ENCODE measurements around the gene SPOCK3.
"Not testable (repeated sequence)": the region's sequence is repeated elsewhere in the genome, so short reads cannot be mapped to it uniquely, and the experiment has no call there.

The SPOCK3 gene

DNA sequence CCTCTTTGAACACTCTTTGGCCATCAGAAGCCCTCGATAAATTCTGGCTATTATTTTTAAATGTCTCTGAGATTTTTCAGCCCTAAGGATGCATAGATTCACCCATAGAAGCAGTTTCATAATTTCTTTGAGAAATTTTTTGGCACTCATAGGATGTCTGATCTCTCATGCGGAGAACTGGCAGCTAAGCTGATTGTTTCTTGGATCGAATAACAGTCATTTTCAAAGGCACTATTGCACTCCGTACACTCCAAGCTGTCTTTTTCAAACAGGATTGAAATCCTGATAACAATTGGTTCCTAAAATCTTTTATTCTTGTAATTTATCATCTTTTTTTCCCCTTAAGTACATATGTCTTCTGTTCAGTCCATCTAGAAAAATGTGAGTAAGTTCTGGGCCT is 411.9 kb downstream of the SPOCK3 start:
- no peak for DNase-seq (ENCODE audit: low read depth)

DNA sequence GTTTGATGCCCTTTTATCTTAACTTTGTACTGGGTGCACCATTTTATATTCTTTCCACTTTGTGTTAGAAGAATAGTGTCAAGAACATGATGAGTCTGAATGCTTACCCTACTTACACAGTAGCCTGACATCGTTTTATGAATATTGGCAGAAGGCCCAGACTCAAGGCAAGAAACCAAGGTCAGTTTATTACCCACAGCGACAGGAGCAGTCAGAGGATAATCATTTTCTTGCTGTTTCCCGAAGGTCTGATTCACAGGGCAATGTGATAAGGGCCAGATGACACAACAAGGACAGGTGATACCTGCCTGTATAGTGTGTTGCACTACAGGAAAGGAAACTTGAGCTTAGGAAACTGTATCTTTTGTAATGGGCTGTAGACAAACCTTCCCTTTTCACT is 417.4 kb downstream of the SPOCK3 start:
- no peak for DNase-seq (ENCODE audit: low read depth)

DNA sequence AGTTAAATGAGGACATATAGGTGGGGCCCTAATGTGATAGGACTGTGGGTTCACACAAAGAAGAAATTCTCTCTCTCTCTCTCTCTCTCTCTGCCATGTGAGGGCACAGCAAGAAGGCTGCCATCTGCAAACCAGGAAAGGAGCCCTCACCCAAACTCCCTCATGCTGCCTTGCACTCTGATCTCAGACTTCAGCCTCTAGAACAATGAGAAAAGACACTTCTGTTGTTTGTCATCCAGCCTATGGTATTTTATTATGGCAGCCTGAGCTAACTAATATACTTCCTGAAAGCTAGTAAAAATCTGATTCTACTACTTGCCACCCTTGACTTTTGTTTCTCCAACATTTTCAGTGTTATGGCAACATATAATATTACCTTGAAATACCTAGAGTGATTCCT is 425.9 kb downstream of the SPOCK3 start:
- no peak for DNase-seq (ENCODE audit: low read depth)

DNA sequence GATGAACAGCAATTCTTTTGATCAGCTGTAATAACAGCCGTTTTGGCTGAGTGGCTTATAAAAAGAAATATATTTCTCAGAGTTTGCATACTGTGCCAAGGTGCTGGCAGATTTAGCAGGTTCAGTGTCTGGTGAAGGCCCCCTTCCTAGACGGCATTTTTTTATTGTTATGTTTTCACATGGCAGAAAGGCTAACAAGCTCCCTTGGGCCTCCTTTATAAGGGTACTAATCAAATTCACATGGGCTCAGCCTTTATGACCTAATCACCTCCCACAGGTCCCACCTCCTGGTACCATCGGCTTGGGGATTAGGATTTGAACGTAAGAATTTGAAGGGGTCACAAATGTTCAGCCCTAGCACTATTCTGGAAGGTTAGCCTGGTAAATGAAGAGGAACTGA is 431.9 kb downstream of the SPOCK3 start:
- no peak for DNase-seq (ENCODE audit: low read depth)

DNA sequence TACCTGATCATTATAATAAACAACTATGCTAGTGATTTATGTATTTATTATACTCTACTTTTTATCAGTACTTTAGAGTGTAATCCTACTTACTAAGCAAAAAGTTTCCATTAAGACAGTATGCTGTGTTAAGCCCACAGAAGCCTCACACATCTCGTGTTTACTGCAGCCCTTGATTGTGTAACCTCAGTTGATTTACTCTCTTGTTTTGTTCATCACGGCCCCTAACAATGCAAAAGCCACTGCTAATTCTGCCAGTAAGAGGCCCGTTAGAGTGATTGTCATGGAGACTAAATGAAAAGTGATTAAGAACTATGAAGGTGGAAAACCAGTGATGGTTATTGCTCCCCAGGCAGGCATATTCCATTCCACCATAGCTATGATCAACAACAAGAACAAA is 436.2 kb downstream of the SPOCK3 start:
- DNase-seq (ENCODE audit: low read depth): no peak

DNA sequence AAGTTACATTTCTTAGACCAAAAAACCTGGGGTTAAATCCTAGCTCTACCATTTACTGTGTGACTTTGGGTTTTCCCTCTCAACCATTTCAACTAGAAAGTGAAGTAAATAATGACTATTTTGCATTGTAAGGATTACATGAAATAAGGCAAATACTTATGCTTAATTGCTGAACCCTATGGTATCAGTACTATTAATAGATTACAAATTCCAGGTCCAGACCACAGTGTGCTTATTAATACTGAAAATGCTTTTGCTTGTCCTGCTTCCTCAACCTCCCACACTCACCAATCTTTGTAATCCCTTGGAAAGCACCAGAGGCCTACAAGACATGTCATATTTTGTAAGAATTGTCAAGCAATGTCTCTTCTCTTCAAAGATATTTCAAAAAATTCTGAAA is 456.5 kb downstream of the SPOCK3 start:
- no peak for DNase-seq (ENCODE audit: low read depth)

DNA sequence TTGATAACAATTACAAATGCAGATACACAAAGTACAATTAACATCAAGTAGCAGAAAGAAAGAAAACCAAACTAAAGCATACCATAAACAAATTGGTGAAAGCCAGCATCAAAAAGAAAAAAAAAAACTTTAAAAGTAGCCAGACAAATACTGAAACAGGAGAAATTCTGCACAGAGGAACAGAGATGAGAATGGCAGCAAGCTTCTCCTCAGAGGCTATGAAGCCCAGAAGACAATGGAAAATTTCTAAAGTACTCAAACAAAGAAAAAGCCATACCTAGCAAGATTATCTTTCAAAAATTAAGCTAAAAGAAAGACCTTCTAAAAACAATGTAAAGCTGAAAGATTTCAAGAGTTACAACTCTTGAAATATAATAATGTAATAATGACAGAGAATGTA is 471.3 kb downstream of the SPOCK3 start:
- DNase-seq (ENCODE audit: low read depth): no peak

DNA sequence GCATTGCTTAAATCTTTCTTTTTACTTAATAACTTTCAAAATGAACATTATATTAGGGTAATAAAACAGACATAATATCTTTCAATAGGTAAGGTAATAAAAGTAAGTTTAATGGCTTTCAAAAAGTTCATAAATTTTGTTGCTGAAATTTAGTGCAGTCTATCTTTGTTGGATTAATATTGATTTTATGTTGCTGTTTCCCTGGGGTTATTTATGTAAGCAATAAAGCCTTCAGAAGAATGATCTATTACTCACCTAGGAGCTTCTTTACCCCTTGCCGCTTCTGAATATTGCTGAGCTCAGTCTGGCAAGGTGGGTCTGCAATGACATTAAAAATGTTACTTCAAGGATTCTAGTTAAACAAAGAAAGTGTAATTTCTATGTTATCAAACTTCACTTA is 492.6 kb downstream of the SPOCK3 start:
- DNase-seq (ENCODE audit: low read depth): no peak

DNA sequence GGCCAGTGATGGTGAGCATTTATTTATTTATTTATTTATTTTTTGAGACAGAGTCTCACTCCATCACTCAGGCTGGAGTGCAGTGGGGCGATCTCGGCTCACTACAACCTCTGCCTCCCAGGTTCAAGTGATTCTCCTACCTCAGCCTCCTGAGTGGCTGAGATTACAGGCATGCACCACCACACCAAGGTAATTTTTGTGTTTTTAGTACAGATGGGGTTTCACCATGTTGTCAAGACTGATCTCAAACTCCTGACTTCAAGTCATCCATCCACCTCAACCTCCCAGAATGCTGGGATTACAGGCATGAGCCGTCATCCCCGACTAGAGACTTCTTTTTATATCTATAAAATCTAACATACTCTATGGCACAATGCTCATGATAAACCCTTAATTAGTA is 495.1 kb downstream of the SPOCK3 start:
- not testable (repeated sequence) for DNase-seq (ENCODE audit: low read depth)

DNA sequence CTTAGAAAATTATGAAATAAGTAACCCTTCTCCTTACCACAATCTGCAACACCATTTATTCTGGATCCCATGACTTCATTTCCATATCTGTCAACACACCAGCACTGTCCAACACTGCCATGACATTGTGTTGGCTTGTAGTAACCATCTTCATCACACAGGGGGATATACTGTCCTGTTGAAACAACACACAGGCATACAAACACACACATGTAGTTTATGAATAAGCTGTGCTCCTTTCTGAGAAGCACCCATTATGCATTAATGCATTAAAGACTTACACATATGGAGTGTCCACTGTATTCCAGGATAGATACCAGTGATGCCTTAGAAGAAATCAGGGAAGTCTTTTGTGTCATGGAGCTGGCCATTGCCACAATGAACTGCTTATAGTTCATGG is 496.9 kb downstream of the SPOCK3 start:
- no peak for DNase-seq (ENCODE audit: low read depth)

DNA sequence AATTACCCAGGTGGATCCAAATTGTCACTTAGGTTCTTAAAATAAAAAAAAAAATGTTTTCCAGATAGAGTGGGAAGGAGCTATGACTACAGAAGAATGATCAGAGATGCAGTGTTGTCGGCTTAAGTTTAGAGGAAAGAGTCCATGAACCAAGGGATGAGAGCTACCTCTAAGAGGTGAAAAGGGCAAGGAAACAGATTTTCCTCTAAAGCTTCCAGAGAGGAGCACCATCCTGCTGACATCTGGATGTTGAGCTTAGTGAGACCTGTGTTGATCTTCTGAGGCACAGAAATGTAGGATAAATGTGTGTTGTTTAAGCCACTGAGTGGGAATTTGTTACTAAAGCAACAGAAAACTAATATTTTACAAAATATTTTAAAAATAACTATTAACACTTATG is 498.7 kb downstream of the SPOCK3 start:
- no peak for DNase-seq (ENCODE audit: low read depth)

DNA sequence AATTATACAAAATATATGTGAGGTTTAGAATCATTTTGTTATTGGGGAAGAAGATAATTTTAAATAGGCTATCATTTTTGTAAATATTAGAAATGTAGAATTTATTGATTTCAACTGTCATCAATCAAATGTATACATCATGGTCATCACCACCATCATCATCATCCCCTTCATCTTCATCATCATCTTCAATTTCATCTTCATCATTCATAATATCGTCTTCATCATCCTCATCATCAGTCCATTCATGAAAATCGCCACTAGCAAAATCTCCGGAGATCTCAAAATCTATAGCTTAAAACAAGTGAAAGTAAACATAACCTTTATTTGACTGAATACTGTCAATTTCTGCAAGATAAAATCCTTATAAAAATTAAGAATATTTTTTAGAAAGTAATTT is 499.5 kb downstream of the SPOCK3 start:
- no peak for DNase-seq (ENCODE audit: low read depth)

DNA sequence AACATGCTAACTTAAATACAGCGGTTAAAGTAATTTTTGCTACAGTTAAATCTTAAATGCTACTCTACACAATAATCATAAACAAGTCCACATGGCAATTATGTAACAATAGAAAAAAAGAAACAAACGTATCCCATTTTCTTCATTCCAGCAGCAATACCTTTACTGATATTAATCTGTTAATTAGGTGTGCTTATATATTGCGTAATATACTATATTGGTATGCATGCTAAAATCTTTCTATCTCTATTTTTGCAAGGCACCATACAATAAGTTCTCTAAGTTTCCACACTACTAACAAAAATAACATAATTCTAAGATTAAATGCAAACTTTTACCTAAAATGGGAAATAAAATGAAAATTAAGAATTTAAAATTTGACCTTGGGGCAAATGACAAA is 500.6 kb downstream of the SPOCK3 start:
- DNase-seq (ENCODE audit: low read depth): no peak

DNA sequence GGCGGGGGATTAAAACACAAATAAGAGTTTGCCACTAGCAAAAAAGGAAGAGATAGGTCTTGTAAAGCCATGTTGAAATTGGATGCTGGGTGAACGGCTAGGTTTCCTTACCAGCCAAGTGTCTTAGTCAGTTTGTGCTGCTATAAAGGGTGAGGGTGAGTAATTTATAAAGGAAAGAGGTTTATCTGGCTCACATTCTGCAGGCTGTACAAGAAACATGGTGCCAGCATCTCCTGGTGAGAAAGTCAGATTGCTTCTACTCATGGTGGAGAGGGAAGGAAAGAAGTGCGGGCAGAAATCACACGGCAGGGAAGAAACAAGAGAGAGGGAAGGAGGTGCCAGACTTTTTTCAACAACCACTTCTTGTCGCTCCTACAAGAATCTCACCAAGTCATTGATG is 507.5 kb downstream of the SPOCK3 start:
- no peak for DNase-seq (ENCODE audit: low read depth)

DNA sequence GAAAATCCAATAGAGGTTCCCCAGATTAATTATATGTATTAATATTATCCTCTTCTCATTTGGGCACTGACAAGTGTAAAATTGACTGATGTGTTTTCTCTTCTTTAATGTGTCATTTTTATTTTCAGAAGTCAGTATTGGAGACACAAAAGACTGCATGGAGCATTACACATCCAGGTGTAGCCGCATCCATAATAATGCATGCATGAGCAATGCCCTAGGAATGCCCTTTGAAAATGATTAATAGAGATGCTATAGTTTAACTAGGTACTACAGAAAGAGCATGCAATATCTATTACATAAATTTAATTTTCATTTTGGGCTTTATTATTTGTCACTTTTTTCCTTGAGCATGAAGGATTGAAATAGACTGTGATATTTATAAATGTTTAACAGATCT is 509.9 kb downstream of the SPOCK3 start:
- DNase-seq (ENCODE audit: low read depth): no peak

DNA sequence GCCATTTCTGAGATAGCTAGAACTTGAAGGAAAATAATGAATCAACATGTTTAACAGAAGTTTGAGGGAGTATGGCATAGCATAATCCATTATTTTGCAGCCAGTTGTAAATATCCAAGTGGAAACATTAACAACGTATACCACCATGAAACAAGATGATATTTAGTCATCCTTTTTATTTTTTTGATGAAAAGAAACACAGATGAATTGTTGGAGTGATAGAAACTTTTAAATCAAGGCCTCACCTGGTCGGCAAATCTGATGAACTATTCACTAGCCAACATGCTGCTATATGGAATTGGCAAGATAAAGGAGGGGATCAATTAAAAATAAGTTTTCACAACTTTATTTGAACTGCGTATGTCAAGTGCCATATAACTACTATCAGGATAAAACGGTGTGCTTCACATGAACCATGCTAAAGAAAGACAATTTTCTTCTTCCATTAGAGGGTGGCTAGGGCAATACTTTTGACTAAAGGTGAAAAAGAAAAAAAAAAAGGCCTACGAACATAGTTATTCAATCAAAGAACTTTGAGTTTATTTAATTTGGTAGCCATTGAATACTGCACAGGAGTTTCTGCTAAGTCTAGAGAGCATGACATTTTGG is 510.7 kb downstream of the SPOCK3 start:
- no peak for DNase-seq (ENCODE audit: low read depth)

DNA sequence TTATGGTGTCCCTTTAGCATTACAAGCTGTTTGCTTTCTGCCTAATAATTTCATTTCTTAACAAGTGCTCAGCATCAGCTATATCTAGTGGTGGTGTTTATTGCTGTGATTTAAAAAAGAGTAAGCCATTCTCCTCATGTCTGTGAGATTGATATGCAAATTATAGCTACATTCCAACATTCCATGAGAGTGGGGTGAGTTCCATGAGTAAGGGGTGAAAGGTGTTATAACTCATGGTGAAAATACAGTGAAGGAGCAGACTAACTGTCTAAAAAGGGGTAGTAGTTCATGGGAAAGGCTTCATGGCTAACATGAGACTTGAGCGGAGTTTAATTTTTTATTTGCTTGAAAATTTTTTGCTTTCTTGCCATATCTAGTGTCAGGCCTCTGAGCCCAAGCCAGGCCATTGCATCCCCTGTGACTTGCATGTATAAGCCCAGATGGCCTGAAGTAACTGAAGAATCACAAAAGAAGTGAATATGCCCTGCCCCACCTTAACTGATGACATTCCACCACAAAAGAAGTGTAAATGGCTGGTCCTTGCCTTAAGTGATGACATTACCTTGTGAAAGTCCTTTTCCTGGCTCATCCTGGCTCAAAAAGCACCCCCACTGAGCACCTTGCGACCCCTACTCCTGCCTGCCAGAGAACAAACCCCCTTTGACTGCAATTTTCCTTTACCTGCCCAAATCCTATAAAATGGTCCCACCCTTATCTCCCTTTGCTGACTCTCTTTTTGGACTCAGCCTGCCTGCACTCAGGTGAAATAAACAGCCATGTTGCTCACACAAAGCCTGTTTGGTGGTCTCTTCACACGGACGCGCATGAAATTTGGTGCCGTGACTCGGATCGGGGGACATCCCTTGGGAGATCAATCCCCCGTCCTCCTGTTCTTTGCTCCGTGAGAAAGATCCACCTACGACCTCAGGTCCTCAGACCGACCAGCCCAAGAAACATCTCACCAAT is 518.3 kb downstream of the SPOCK3 start:
- DNase-seq (ENCODE audit: low read depth): not testable (repeated sequence)

DNA sequence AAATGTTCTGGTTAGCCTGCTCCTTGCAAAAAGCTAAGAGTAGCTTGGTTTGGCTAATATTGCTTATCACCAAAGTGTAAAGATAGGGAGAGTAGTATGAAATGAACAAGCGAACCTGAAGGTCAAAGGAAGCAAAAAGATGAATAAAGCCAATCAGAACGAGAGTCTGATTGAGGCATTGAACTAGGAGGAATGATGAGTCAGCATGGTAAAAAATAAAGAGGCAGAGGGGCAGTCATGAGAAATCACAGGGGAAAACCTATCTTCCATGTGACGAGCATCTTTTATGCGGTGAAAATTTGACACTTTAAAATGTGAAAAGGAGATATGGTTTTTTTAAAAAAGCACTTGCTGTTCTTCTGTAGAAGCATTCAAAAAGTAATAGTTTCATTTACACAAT is 533.7 kb downstream of the SPOCK3 start:
- DNase-seq (ENCODE audit: low read depth): no peak

DNA sequence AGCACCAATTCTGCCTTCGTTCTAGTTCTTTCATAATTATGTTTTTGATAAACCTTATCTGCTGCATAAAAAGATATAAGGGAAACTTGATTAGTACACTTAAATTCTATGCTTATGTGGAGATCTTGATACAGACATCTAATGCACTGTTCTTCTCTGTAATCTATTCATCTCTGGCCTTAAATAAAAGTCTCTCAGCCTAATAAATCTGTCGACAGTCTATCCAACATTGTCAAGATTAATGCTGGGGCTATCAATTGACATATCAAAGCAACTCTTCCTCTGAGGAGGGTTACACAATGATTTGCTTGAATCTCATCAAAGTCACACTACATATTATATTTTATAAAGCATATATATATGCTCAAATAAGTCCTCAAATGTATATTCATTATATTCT is 545.5 kb downstream of the SPOCK3 start:
- DNase-seq (ENCODE audit: low read depth): no peak

DNA sequence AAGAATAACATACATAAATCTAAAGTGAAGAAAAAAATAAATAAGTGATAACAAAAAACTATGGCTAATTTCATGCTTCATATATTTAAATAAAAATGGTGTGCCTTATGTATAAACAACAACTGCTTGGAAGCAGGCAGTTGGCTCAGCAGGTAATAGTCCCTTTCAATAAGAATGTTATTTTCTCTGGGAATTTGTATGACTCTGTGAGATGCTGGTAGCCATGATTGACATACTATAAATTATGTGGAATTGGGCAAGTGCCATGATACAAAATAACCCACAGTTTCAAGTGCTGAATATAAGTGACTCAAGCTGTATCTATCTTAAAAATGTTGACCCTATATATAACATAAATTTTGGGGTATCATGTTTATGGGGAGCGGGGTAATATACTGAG is 546.5 kb downstream of the SPOCK3 start:
- no peak for DNase-seq (ENCODE audit: low read depth)

Measured in stimulated activated CD8-positive, alpha-beta memory T cell treated with anti-CD3 and anti-CD28 coated beads, Interleukin-15, amount 100 ng/mL, for 1 hour (primary cell).